Natural killer cell (primary cell): Measurements from ENCODE around the gene MAP6D1. TPM values are rescaled to one million over a fixed set of nuclear protein-coding genes. Genes with fewer than 3 reads are reported as not detected.

Source experiments
- ATAC-seq, 3 donors: fragments of 150-1000 bp in 2 of 3; fragments of 200-7000 bp in 1 of 3; cut with Tn5 transposase; 1 replicate in 1 of 3; 2 replicates in 2 of 3; pipeline ENCODE4 v1.10.0; 2021; ENCODE audit warnings: mild to moderate bottlenecking in 2 of 3, moderate library complexity in 2 of 3
- DNase-seq, 2 donors: peaks; one replicate each; pipeline versions ENCODE4 v3.0.0 to v3.0.0-alpha.2; 2013 to 2021; ENCODE audit warnings: mixed read lengths in 1 of 2
- H3K27ac ChIP-seq: one replicate; pipeline ENCODE4 v1.5.1; 2013; ENCODE audit warnings: mild to moderate bottlenecking, low read length
- H3K27me3 ChIP-seq: one replicate; pipeline ENCODE4 v1.6.1; 2013; ENCODE audit warnings: low read length; ENCODE audit not compliant: control insufficient read depth, insufficient read depth
- H3K36me3 ChIP-seq: one replicate; pipeline ENCODE4 v1.6.1; 2013; ENCODE audit warnings: low read length; ENCODE audit not compliant: control insufficient read depth, insufficient read depth
- H3K4me1 ChIP-seq: one replicate; pipeline ENCODE4 v1.6.1; 2013; ENCODE audit warnings: low read length; ENCODE audit not compliant: control insufficient read depth, insufficient read depth
- H3K4me3 ChIP-seq: one replicate; pipeline ENCODE4 v1.5.1; 2013; ENCODE audit warnings: low read length
- H3K9me3 ChIP-seq: one replicate; pipeline ENCODE4 v1.6.1; 2013; ENCODE audit warnings: low read length; ENCODE audit not compliant: control insufficient read depth, insufficient read depth
- H3K27ac Mint-ChIP-seq, 2 donors: one replicate each; pipeline ENCODE4 v1.8.0; 2022; ENCODE audit warnings: mild to moderate bottlenecking in 2 of 2, mixed read lengths in 2 of 2, moderate library complexity in 1 of 2
- H3K27me3 Mint-ChIP-seq, 2 donors: one replicate each; pipeline ENCODE4 v1.8.0; 2022; ENCODE audit warnings: low read depth in 2 of 2, mixed read lengths in 2 of 2
- H3K36me3 Mint-ChIP-seq: one replicate; pipeline ENCODE4 v1.8.0; 2022; ENCODE audit warnings: mixed read lengths
- H3K4me1 Mint-ChIP-seq, 2 donors: one replicate each; pipeline ENCODE4 v1.8.0; 2022; ENCODE audit warnings: mixed read lengths in 2 of 2
- H3K4me3 Mint-ChIP-seq: one replicate; pipeline ENCODE4 v1.8.0; 2022; ENCODE audit warnings: mild to moderate bottlenecking, moderate library complexity, mixed read lengths
- H3K9me3 Mint-ChIP-seq, 2 donors: one replicate each; pipeline ENCODE4 v1.8.0; 2022; ENCODE audit warnings: mixed read lengths in 2 of 2
- WGBS: methylation state at CpG from one replicate; pipeline ENCODE4 v1.1.7; 2013; ENCODE audit warnings: missing lambda C conversion rate; ENCODE audit not compliant: insufficient coverage; 5-methylcytosine and 5-hydroxymethylcytosine counted together
- intact Hi-C: fragments of 100-400 bp; cut with micrococcal nuclease; formaldehyde crosslinking; loops from one replicate; pipeline ENCODE4 v1.14.2; 2022
- total RNA-seq, 4 donors: library from RNA; stranded (reverse); fragments of 120-200 nt in 1 of 4; gene quantifications; one replicate each; pipeline versions ENCODE4 v1.2.3 to v1.2.4, GENCODE V29; 2013 to 2022
- TF ChIP-seq, protein P1 (sequence below): fragments of 200-600 bp; IDR thresholded peaks from one replicate; pipeline ENCODE4 v1.8.0; 2022; ENCODE audit warnings: antibody characterized with exemption

The MAP6D1 gene
- total RNA-seq, 3 donors from 2014 or later (not counting 1 experiment from before 2014, with no cell fraction given), result 0.70 to 2.4 TPM; not detected in 1

DNA sequence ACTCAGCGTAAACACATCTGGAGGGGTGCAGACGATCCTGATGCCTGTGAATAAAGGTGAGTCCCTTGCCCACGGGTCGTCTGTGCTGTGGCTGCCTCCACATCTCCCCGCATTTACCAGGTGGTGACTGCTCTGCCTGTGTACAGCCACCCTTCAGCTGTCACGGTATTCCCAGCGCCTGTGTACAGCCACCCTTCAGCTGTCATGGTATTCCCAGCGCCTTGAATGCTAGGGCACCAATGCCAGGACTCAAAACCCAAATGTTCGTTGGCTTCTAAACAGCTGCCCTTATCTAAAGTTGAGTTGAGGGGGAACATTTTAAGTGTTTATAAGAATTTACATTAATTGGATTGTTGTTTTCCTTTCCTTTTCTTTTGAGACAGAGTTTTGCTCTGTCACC, 27.4 kb downstream of the MAP6D1 start:
- ATAC-seq, result no peak
- DNase-seq, result no peak
- TF ChIP-seq, protein P1, sequence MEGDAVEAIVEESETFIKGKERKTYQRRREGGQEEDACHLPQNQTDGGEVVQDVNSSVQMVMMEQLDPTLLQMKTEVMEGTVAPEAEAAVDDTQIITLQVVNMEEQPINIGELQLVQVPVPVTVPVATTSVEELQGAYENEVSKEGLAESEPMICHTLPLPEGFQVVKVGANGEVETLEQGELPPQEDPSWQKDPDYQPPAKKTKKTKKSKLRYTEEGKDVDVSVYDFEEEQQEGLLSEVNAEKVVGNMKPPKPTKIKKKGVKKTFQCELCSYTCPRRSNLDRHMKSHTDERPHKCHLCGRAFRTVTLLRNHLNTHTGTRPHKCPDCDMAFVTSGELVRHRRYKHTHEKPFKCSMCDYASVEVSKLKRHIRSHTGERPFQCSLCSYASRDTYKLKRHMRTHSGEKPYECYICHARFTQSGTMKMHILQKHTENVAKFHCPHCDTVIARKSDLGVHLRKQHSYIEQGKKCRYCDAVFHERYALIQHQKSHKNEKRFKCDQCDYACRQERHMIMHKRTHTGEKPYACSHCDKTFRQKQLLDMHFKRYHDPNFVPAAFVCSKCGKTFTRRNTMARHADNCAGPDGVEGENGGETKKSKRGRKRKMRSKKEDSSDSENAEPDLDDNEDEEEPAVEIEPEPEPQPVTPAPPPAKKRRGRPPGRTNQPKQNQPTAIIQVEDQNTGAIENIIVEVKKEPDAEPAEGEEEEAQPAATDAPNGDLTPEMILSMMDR, result no peak
- Histone ChIP-seq H3K4me1 (no peaks in the 10 kb centered on the region), H3K36me3 (peaks cover 55% of the 10 kb centered on the region), H3K27ac (no peak overlapping the region), H3K4me3 (no peak overlapping the region), H3K9me3 (no peaks in the 10 kb centered on the region), H3K27me3 (no peaks in the 10 kb centered on the region)
- 97% methylated on average over 9 of the region's 9 CpGs for WGBS
- no peaks in the 10 kb centered on the region for H3K9me3 Mint-ChIP-seq
- H3K27ac Mint-ChIP-seq, result no peak overlapping the region
- H3K36me3 Mint-ChIP-seq, result peaks cover 23% of the 10 kb centered on the region
- no peak overlapping the region for H3K4me3 Mint-ChIP-seq
- no peaks in the 10 kb centered on the region for H3K4me1 Mint-ChIP-seq
- no peaks in the 10 kb centered on the region for H3K27me3 Mint-ChIP-seq
- intact Hi-C loops, result no loop called here

DNA sequence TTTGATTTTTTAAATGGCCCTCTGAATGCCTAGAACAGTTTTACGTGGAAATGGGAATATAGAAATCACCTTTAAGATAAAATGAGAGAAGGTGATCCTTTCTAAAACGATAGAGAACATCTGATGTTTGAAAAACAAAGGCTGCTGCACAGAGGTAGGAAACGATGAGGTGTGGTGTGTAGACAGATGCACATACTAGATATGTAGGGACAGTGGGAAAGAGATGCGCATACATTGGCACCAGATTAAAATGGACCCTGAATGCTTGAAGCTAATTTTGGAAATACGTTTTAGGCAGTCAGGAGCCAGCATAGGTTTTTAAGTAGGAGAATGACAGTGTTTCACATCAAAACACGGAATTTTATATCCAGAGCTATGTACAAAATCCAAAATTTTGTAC, 29.0 kb downstream of the MAP6D1 start:
- intact Hi-C loops, result no loop called here
- H3K27ac ChIP-seq, result no peak overlapping the region
- ATAC-seq (no peak), DNase-seq (no peak)
- H3K4me1 ChIP-seq, result no peaks in the 10 kb centered on the region
- H3K27me3 ChIP-seq, result no peaks in the 10 kb centered on the region
- Mint-ChIP-seq H3K27ac (no peak overlapping the region), H3K4me1 (no peaks in the 10 kb centered on the region), H3K9me3 (no peaks in the 10 kb centered on the region), H3K4me3 (no peak overlapping the region), H3K36me3 (peaks cover 16% of the 10 kb centered on the region), H3K27me3 (no peaks in the 10 kb centered on the region)
- peaks cover 50% of the 10 kb centered on the region for H3K36me3 ChIP-seq
- 98% methylated on average over 6 of the region's 6 CpGs for WGBS
- no peak overlapping the region for H3K4me3 ChIP-seq
- TF ChIP-seq, protein P1, result no peak
- no peaks in the 10 kb centered on the region for H3K9me3 ChIP-seq

GRCh38 chr3:183794452-183794851, 30.9 kb downstream of the MAP6D1 start:
- no peak overlapping the region for H3K27ac ChIP-seq
- TF ChIP-seq, protein P1, result no peak
- Mint-ChIP-seq H3K36me3 (peaks cover 9% of the 10 kb centered on the region), H3K27ac (no peak overlapping the region), H3K9me3 (no peaks in the 10 kb centered on the region), H3K4me3 (no peak overlapping the region), H3K27me3 (no peaks in the 10 kb centered on the region), H3K4me1 (no peaks in the 10 kb centered on the region)
- H3K36me3 ChIP-seq, result peaks cover 44% of the 10 kb centered on the region
- no peaks in the 10 kb centered on the region for H3K4me1 ChIP-seq
- 92% methylated on average over 4 of the region's 4 CpGs for WGBS
- ATAC-seq (no peak), DNase-seq (no peak)
- no peaks in the 10 kb centered on the region for H3K9me3 ChIP-seq
- no peak overlapping the region for H3K4me3 ChIP-seq
- intact Hi-C loops, result no loop called here
- H3K27me3 ChIP-seq, result no peaks in the 10 kb centered on the region

DNA sequence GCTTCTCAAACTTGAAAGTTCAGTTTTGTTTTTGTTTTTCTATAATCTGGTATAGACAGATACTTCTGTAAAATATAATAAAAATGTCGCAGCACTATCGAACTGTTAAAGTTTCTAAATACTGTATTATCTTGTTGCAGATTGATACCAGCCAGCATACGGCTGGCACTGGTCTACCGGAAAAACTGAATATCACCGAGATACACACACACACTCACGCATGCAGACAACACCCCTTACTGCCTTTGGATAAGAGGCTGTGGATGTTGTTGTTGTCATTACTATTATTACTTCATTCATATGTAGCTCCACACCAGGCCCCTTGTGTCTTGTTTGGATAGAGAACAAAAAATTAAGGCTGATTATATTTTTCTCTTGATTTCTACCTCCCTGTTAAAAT, 32.4 kb downstream of the MAP6D1 start:
- Mint-ChIP-seq H3K36me3 (no peaks in the 10 kb centered on the region), H3K27ac (no peak overlapping the region), H3K4me1 (no peaks in the 10 kb centered on the region), H3K9me3 (no peaks in the 10 kb centered on the region), H3K27me3 (no peaks in the 10 kb centered on the region), H3K4me3 (no peak overlapping the region)
- intact Hi-C loops, result no loop called here
- DNase-seq, result no peak
- no peaks in the 10 kb centered on the region for H3K4me1 ChIP-seq
- ATAC-seq, result no peak
- WGBS, result 100% methylated on average over 2 of the region's 6 CpGs
- H3K36me3 ChIP-seq, result peaks cover 37% of the 10 kb centered on the region
- TF ChIP-seq, protein P1, result no peak
- no peak overlapping the region for H3K27ac ChIP-seq
- H3K9me3 ChIP-seq, result no peaks in the 10 kb centered on the region
- H3K4me3 ChIP-seq, result no peak overlapping the region
- no peaks in the 10 kb centered on the region for H3K27me3 ChIP-seq
